Parathyroid adenoma (tissue), 2 donors: ENCODE data around the gene IGF2BP3.

Source experiments
- H2AFZ ChIP-seq: fragments of 300-600 bp; sonication (generic); one replicate; pipeline ENCODE4 v1.7.0; 2017; ENCODE audit warnings: antibody characterized with exemption, mild to moderate bottlenecking
- H3K27ac ChIP-seq: fragments of 300-600 bp; sonication (generic); one replicate; pipeline ENCODE4 v1.7.0; 2017
- H3K27me3 ChIP-seq: fragments of 300-600 bp; sonication (generic); one replicate; pipeline ENCODE4 v1.7.0; 2017; ENCODE audit warnings: low read length; ENCODE audit not compliant: control insufficient read depth, insufficient read depth
- H3K36me3 ChIP-seq: fragments of 300-600 bp; sonication (generic); one replicate; pipeline ENCODE4 v1.7.0; 2017; ENCODE audit warnings: low read length; ENCODE audit not compliant: control insufficient read depth, insufficient read depth
- H3K4me1 ChIP-seq: fragments of 300-600 bp; sonication (generic); one replicate; pipeline ENCODE4 v1.7.0; 2017; ENCODE audit warnings: control low read depth
- H3K4me2 ChIP-seq: fragments of 300-600 bp; sonication (generic); one replicate; pipeline ENCODE4 v1.7.0; 2017; ENCODE audit warnings: low read length
- H3K4me3 ChIP-seq: fragments of 300-600 bp; sonication (generic); one replicate; pipeline ENCODE4 v1.7.0; 2017; ENCODE audit warnings: low read depth, low read length
- H3K79me2 ChIP-seq: fragments of 300-600 bp; sonication (generic); one replicate; pipeline ENCODE4 v1.7.0; 2017; ENCODE audit warnings: control low read depth
- H3K9ac ChIP-seq: fragments of 300-600 bp; sonication (generic); one replicate; pipeline ENCODE4 v1.7.0; 2017; ENCODE audit warnings: mild to moderate bottlenecking
- H3K9me3 ChIP-seq: fragments of 300-600 bp; sonication (generic); one replicate; pipeline ENCODE4 v1.7.0; 2017; ENCODE audit warnings: low read length; ENCODE audit not compliant: control insufficient read depth
- CTCF ChIP-seq: fragments of 300-600 bp; sonication (generic); IDR thresholded peaks from one replicate; pipeline ENCODE4 v1.7.0; 2017; ENCODE audit warnings: antibody characterized with exemption, mild to moderate bottlenecking
- donor health status: primary hyperparathyroidism.

The IGF2BP3 gene

GRCh38 chr7:23378996-23379395 lies 91.3 kb downstream of the IGF2BP3 start:
- H3K27me3 ChIP-seq, result no peaks in the 10 kb centered on the region
- no peaks in the 10 kb centered on the region for H3K4me1 ChIP-seq
- no peaks in the 10 kb centered on the region for H3K79me2 ChIP-seq
- no peaks in the 10 kb centered on the region for H3K9me3 ChIP-seq
- no peak overlapping the region for H3K9ac ChIP-seq
- no peak for TF ChIP-seq CTCF
- H3K4me2 ChIP-seq, result no peak overlapping the region
- H2AFZ ChIP-seq, result no peak overlapping the region
- H3K4me3 ChIP-seq, result no peak overlapping the region
- no peaks in the 10 kb centered on the region for H3K36me3 ChIP-seq
- no peak overlapping the region for H3K27ac ChIP-seq

GRCh38 chr7:23377134-23377533 lies 93.2 kb downstream of the IGF2BP3 start:
- Histone ChIP-seq H2AFZ (no peak overlapping the region), H3K9me3 (no peaks in the 10 kb centered on the region), H3K79me2 (no peaks in the 10 kb centered on the region), H3K27ac (no peak overlapping the region), H3K27me3 (no peaks in the 10 kb centered on the region), H3K4me3 (no peak overlapping the region), H3K9ac (no peak overlapping the region), H3K4me2 (no peak overlapping the region), H3K36me3 (no peaks in the 10 kb centered on the region), H3K4me1 (no peaks in the 10 kb centered on the region)
- TF ChIP-seq CTCF, result no peak

- H3K9me3 ChIP-seq, result no peaks in the 10 kb centered on the region
- H3K27me3 ChIP-seq, result no peaks in the 10 kb centered on the region
- no peak overlapping the region for H3K9ac ChIP-seq
- no peaks in the 10 kb centered on the region for H3K79me2 ChIP-seq
- H3K4me2 ChIP-seq, result no peak overlapping the region
- no peaks in the 10 kb centered on the region for H3K4me1 ChIP-seq
- H2AFZ ChIP-seq, result no peak overlapping the region
- no peak overlapping the region for H3K27ac ChIP-seq
- H3K36me3 ChIP-seq, result no peaks in the 10 kb centered on the region
- no peak overlapping the region for H3K4me3 ChIP-seq
- no peak for TF ChIP-seq CTCF
Measured at GRCh38 chr7:23373151-23374004, 96.9 kb downstream of the IGF2BP3 start.

- no peaks in the 10 kb centered on the region for H3K4me1 ChIP-seq
- H3K36me3 ChIP-seq, result no peaks in the 10 kb centered on the region
- H2AFZ ChIP-seq, result no peak overlapping the region
- no peak overlapping the region for H3K4me2 ChIP-seq
- H3K9me3 ChIP-seq, result no peaks in the 10 kb centered on the region
- no peaks in the 10 kb centered on the region for H3K79me2 ChIP-seq
- TF ChIP-seq CTCF, result no peak
- no peaks in the 10 kb centered on the region for H3K27me3 ChIP-seq
- no peak overlapping the region for H3K27ac ChIP-seq
- no peak overlapping the region for H3K4me3 ChIP-seq
- H3K9ac ChIP-seq, result no peak overlapping the region
Measured at GRCh38 chr7:23372611-23373010, 97.7 kb downstream of the IGF2BP3 start.

GRCh38 chr7:23371654-23372053 lies 98.6 kb downstream of the IGF2BP3 start:
- TF ChIP-seq CTCF, result no peak
- H3K4me3 ChIP-seq, result no peak overlapping the region

More at GRCh38 chr7:23371654-23372053, 98.6 kb downstream of the IGF2BP3 start:
- H3K9me3 ChIP-seq, result no peaks in the 10 kb centered on the region
- H3K4me1 ChIP-seq, result no peaks in the 10 kb centered on the region
- no peaks in the 10 kb centered on the region for H3K79me2 ChIP-seq
- no peak overlapping the region for H3K9ac ChIP-seq
- no peaks in the 10 kb centered on the region for H3K27me3 ChIP-seq
- H3K27ac ChIP-seq, result no peak overlapping the region
- no peak overlapping the region for H3K4me2 ChIP-seq
- H2AFZ ChIP-seq, result no peak overlapping the region
- no peaks in the 10 kb centered on the region for H3K36me3 ChIP-seq
